HG02642 (cell line): ENCODE measurements around the gene BOD1L2.

ENCODE experiments used
- ATAC-seq: cut with Tn5 transposase; IDR thresholded peaks from one replicate; pipeline ENCODE4 v1.9.1; 2021; ENCODE audit warnings: mild to moderate bottlenecking; ENCODE audit not compliant: unreplicated experiment, poor library complexity

Gene BOD1L2

GRCh38 chr18:57149531-57149930, 2.6 kb downstream of the BOD1L2 start:
- no peak for ATAC-seq

GRCh38 chr18:57150081-57150480, 3.2 kb downstream of the BOD1L2 start:
- ATAC-seq = no peak

GRCh38 chr18:57150828-57151227, 3.9 kb downstream of the BOD1L2 start:
- ATAC-seq = no peak

- no peak for ATAC-seq
These were observed 7.4 kb downstream of the BOD1L2 start for GRCh38 chr18:57154191-57154830.

GRCh38 chr18:57164401-57164800, 17.5 kb downstream of the BOD1L2 start:
- no peak for ATAC-seq

GRCh38 chr18:57167617-57168308, 20.9 kb downstream of the BOD1L2 start:
- ATAC-seq = no peak

- no peak for ATAC-seq
These were observed 24.1 kb downstream of the BOD1L2 start for GRCh38 chr18:57171026-57171425.

GRCh38 chr18:57175532-57175931, 28.6 kb downstream of the BOD1L2 start:
- no peak for ATAC-seq

GRCh38 chr18:57185434-57185833, 38.5 kb downstream of the BOD1L2 start:
- no peak for ATAC-seq

- no peak for ATAC-seq
These were observed 42.1 kb downstream of the BOD1L2 start for GRCh38 chr18:57188851-57189557.

GRCh38 chr18:57190026-57190425, 43.1 kb downstream of the BOD1L2 start:
- no peak for ATAC-seq

GRCh38 chr18:57194070-57194469, 47.2 kb downstream of the BOD1L2 start:
- ATAC-seq = no peak

- ATAC-seq = no peak
These were observed 47.7 kb downstream of the BOD1L2 start for GRCh38 chr18:57194622-57195021.

GRCh38 chr18:57195341-57195740, 48.5 kb downstream of the BOD1L2 start:
- no peak for ATAC-seq

- no peak for ATAC-seq
These were observed 50.4 kb downstream of the BOD1L2 start for GRCh38 chr18:57197261-57197660.

- ATAC-seq = no peak
These were observed 51.2 kb downstream of the BOD1L2 start for GRCh38 chr18:57198073-57198472.
